Peyer's patch (tissue), 4 donors: ENCODE measurements around the gene NCAPG2.
"Not testable (repeated sequence)": the region's sequence is repeated elsewhere in the genome, so short reads cannot be mapped to it uniquely, and the experiment has no call there.

Experiments used
- CTCF ChIP-seq, 6 experiments: fragments of 450-650 bp in 4 of 6; fragments of 200-600 bp in 2 of 6; sonication (generic) in 1 of 6; IDR thresholded peaks; one replicate each; pipeline ENCODE4 v1.5.1; 2017 to 2019; ENCODE audit warnings: antibody characterized with exemption in 6 of 6, mild to moderate bottlenecking in 3 of 6, moderate library complexity in 1 of 6
- POLR2A ChIP-seq, 2 donors: fragments of 450-650 bp; IDR thresholded peaks; one replicate each; pipeline ENCODE4 v1.5.1; 2017; ENCODE audit warnings: antibody characterized with exemption in 2 of 2, mild to moderate bottlenecking in 2 of 2, moderate library complexity in 2 of 2

GRCh38 chr7:158626289-158626688 is 78.3 kb downstream of the NCAPG2 start:
- TF ChIP-seq CTCF, POLR2A (IDR thresholded peaks at IDR 0.05): not testable (repeated sequence)
